Lower lobe of right lung (tissue), 2 donors: ENCODE measurements around the gene SOSTDC1. TPM values are rescaled to one million over a fixed set of nuclear protein-coding genes. Genes with fewer than 3 reads are reported as not detected.
"Not testable (repeated sequence)": the region's sequence is repeated elsewhere in the genome, so short reads cannot be mapped to it uniquely, and the experiment has no call there.

ENCODE experiments used
- ATAC-seq, 2 donors: fragments of 200-7000 bp; cut with Tn5 transposase; one replicate each; pipeline ENCODE4 v1.9.1; 2020 to 2022; ENCODE audit warnings: mild to moderate bottlenecking in 2 of 2, moderate library complexity in 2 of 2
- DNase-seq: peaks from one replicate; pipeline ENCODE4 v3.0.0-alpha.2; 2020
- H3K27ac ChIP-seq: fragments of 200-600 bp; one replicate; pipeline ENCODE4 v1.8.0; 2022
- H3K27me3 ChIP-seq: fragments of 200-600 bp; one replicate; pipeline ENCODE4 v1.8.0; 2022; ENCODE audit warnings: low read depth
- H3K36me3 ChIP-seq: fragments of 200-600 bp; one replicate; pipeline ENCODE4 v1.8.0; 2022; ENCODE audit warnings: mild to moderate bottlenecking
- H3K4me1 ChIP-seq: fragments of 200-600 bp; one replicate; pipeline ENCODE4 v1.8.0; 2022
- H3K4me3 ChIP-seq: fragments of 200-600 bp; one replicate; pipeline ENCODE4 v1.8.0; 2022; ENCODE audit warnings: mild to moderate bottlenecking
- H3K9me3 ChIP-seq: fragments of 200-600 bp; one replicate; pipeline ENCODE4 v1.8.0; 2022
- CTCF ChIP-seq: fragments of 200-600 bp; IDR thresholded peaks from one replicate; pipeline ENCODE4 v1.8.0; 2022; ENCODE audit warnings: antibody characterized with exemption, mild to moderate bottlenecking
- intact Hi-C: fragments of 100-400 bp; cut with DNase I; formaldehyde crosslinking; loops from one replicate; pipeline ENCODE4 v1.11.0; 2022
- total RNA-seq: library from RNA; stranded (reverse); fragmentation: NEBNext Ultra II Directional; extraction: Animal tissue kit (Norgen Biotek cat#: 25700); gene quantifications from one replicate; pipeline ENCODE4 v1.2.1, GENCODE V29; 2021
- donor health status: DM: no; HTN: yes; CAD: no; lungs with severe emphysema.

The SOSTDC1 gene
- total RNA-seq, 1 donor from 2014 or later = 8.7 TPM

GRCh38 chr7:16446508-16446907, 19.0 kb downstream of the SOSTDC1 start:
- intact Hi-C loops = no loop called here
- no peaks in the 10 kb centered on the region for H3K36me3 ChIP-seq
- no peaks in the 10 kb centered on the region for H3K9me3 ChIP-seq
- no peak for TF ChIP-seq CTCF
- DNase-seq (no peak), ATAC-seq (no peak)
- H3K27me3 ChIP-seq = no peaks in the 10 kb centered on the region
- no peak overlapping the region for H3K4me3 ChIP-seq
- no peaks in the 10 kb centered on the region for H3K4me1 ChIP-seq
- no peak overlapping the region for H3K27ac ChIP-seq

- H3K4me1 ChIP-seq = not testable (repeated sequence)
Measured at GRCh38 chr7:16443871-16444270, 21.7 kb downstream of the SOSTDC1 start.

GRCh38 chr7:16438988-16439387, 26.6 kb downstream of the SOSTDC1 start:
- TF ChIP-seq CTCF = no peak

More at GRCh38 chr7:16443871-16444270, 21.7 kb downstream of the SOSTDC1 start:
- H3K27me3 ChIP-seq, H3K9me3 ChIP-seq, H3K36me3 ChIP-seq, DNase-seq, H3K27ac ChIP-seq, ATAC-seq, H3K4me3 ChIP-seq, intact Hi-C loops: not testable (repeated sequence)

GRCh38 chr7:16436306-16436705, 29.2 kb downstream of the SOSTDC1 start:
- intact Hi-C loops = no loop called here
- no peak for DNase-seq
- no peak for ATAC-seq
- no peak overlapping the region for H3K4me3 ChIP-seq
- H3K9me3 ChIP-seq = no peaks in the 10 kb centered on the region
- H3K27ac ChIP-seq = no peak overlapping the region
- no peaks in the 10 kb centered on the region for H3K4me1 ChIP-seq
- no peak for TF ChIP-seq CTCF
- H3K27me3 ChIP-seq = no peaks in the 10 kb centered on the region
- no peaks in the 10 kb centered on the region for H3K36me3 ChIP-seq

More at GRCh38 chr7:16438988-16439387, 26.6 kb downstream of the SOSTDC1 start:
- Histone ChIP-seq H3K9me3 (no peaks in the 10 kb centered on the region), H3K27ac (no peak overlapping the region), H3K4me3 (no peak overlapping the region), H3K27me3 (no peaks in the 10 kb centered on the region), H3K36me3 (no peaks in the 10 kb centered on the region), H3K4me1 (no peaks in the 10 kb centered on the region)
- intact Hi-C loops = no loop called here
- ATAC-seq (no peak), DNase-seq (no peak)

GRCh38 chr7:16433568-16434122, 31.9 kb downstream of the SOSTDC1 start:
- H3K27me3 ChIP-seq = no peaks in the 10 kb centered on the region
- H3K27ac ChIP-seq = no peak overlapping the region
- no peaks in the 10 kb centered on the region for H3K9me3 ChIP-seq
- no peak for TF ChIP-seq CTCF
- no peak for ATAC-seq
- H3K36me3 ChIP-seq = no peaks in the 10 kb centered on the region
- no peak overlapping the region for H3K4me3 ChIP-seq
- DNase-seq = no peak
- H3K4me1 ChIP-seq = no peaks in the 10 kb centered on the region
- intact Hi-C loops = no loop called here

- Histone ChIP-seq H3K4me1 (no peaks in the 10 kb centered on the region), H3K9me3 (no peaks in the 10 kb centered on the region), H3K27ac (no peak overlapping the region), H3K27me3 (no peaks in the 10 kb centered on the region), H3K4me3 (no peak overlapping the region), H3K36me3 (no peaks in the 10 kb centered on the region)
- ATAC-seq (no peak), DNase-seq (no peak)
- no peak for TF ChIP-seq CTCF
- intact Hi-C loops = no loop called here
Measured at GRCh38 chr7:16432425-16432731, 33.2 kb downstream of the SOSTDC1 start.
